Measurements from ENCODE around the gene FSTL5. TPM values are rescaled to one million over a fixed set of nuclear protein-coding genes. Genes with fewer than 3 reads are reported as not detected.

FSTL5 gene
- total and polyA plus RNA-seq, 4 donors: 0.01 to 0.08 TPM; not detected in 2

- no peak for DNase-seq (ENCODE audit: low spot score)
- Histone ChIP-seq H3K4me3 (ENCODE audit: low read depth in 1 of 3, low read length in 3 of 3) (no peak overlapping the region), H3K27me3 (ENCODE audit: control insufficient read depth in 4 of 4, insufficient read depth in 4 of 4, low read length in 3 of 4) (peaks cover 0 to 4% (median 2%) of the 10 kb centered on the region in 4 donors), H3K4me1 (ENCODE audit: control insufficient read depth in 4 of 4, insufficient read depth in 4 of 4, low read length in 3 of 4) (no peaks in the 10 kb centered on the region), H3K9me3 (ENCODE audit: control insufficient read depth in 4 of 4, low read length in 3 of 4) (no peaks in the 10 kb centered on the region), H3K27ac (ENCODE audit: low read depth in 1 of 2, low read length in 2 of 2) (no peak overlapping the region), H3K36me3 (ENCODE audit: control insufficient read depth in 4 of 4, insufficient read depth in 3 of 4, low read depth in 1 of 4, low read length in 3 of 4) (no peaks in the 10 kb centered on the region), H3K9ac (ENCODE audit: low read depth in 1 of 2, low read length in 2 of 2) (no peak overlapping the region)
- TF ChIP-seq RXRA (IDR thresholded peaks at IDR 0.05) (no peak), YY1 (IDR thresholded peaks at IDR 0.05) (no peak)
- WGBS: 63% methylated on average over 3 of the region's 3 CpGs
Observed at GRCh38 chr4:161364681-161365080, 799.1 kb downstream of the FSTL5 start.

GRCh38 chr4:161360982-161361381 is 802.8 kb downstream of the FSTL5 start:
- Histone ChIP-seq H3K9ac (ENCODE audit: low read depth in 1 of 2, low read length in 2 of 2) (no peak overlapping the region), H3K36me3 (ENCODE audit: control insufficient read depth in 4 of 4, insufficient read depth in 3 of 4, low read depth in 1 of 4, low read length in 3 of 4) (no peaks in the 10 kb centered on the region), H3K4me1 (ENCODE audit: control insufficient read depth in 4 of 4, insufficient read depth in 4 of 4, low read length in 3 of 4) (no peaks in the 10 kb centered on the region), H3K27me3 (ENCODE audit: control insufficient read depth in 4 of 4, insufficient read depth in 4 of 4, low read length in 3 of 4) (peaks cover 0 to 4% (median 2%) of the 10 kb centered on the region in 4 donors), H3K9me3 (ENCODE audit: control insufficient read depth in 4 of 4, low read length in 3 of 4) (no peaks in the 10 kb centered on the region), H3K27ac (ENCODE audit: low read depth in 1 of 2, low read length in 2 of 2) (no peak overlapping the region), H3K4me3 (ENCODE audit: low read depth in 1 of 3, low read length in 3 of 3) (no peak overlapping the region)
- TF ChIP-seq MAX (IDR thresholded peaks at IDR 0.05) (no peak), RXRA (IDR thresholded peaks at IDR 0.05) (no peak), NR2F2 (IDR thresholded peaks at IDR 0.05) (no peak), JUND (IDR thresholded peaks at IDR 0.05) (no peak), YY1 (IDR thresholded peaks at IDR 0.05) (no peak), ZBTB33 (IDR thresholded peaks at IDR 0.05) (no peak), SP1 (IDR thresholded peaks at IDR 0.05) (no peak), FOXA1 (IDR thresholded peaks at IDR 0.05) (no peak), REST (IDR thresholded peaks at IDR 0.05) (no peak)
- WGBS: 79% methylated on average over 4 of the region's 4 CpGs
- no peak for DNase-seq (ENCODE audit: low spot score)

- no peak overlapping the region for H3K4me3 ChIP-seq (ENCODE audit: low read depth in 1 of 3, low read length in 3 of 3)
- TF ChIP-seq FOXA2 (IDR thresholded peaks at IDR 0.05): no peak
- TF ChIP-seq FOXA1 (IDR thresholded peaks at IDR 0.05): no peak
- no peak for TF ChIP-seq RXRA (IDR thresholded peaks at IDR 0.05)
- TF ChIP-seq NR2F2 (IDR thresholded peaks at IDR 0.05): no peak
- TF ChIP-seq CTCF (IDR thresholded peaks at IDR 0.05; ENCODE audit: low read depth, low read length, missing input control): no peak
- DNase-seq (ENCODE audit: low spot score): no peak
- H3K4me1 ChIP-seq (ENCODE audit: control insufficient read depth in 4 of 4, insufficient read depth in 4 of 4, low read length in 3 of 4): no peaks in the 10 kb centered on the region
- H3K9ac ChIP-seq (ENCODE audit: low read depth in 1 of 2, low read length in 2 of 2): no peak overlapping the region
- H3K27ac ChIP-seq (ENCODE audit: low read depth in 1 of 2, low read length in 2 of 2): no peak overlapping the region
- no peaks in the 10 kb centered on the region for H3K9me3 ChIP-seq (ENCODE audit: control insufficient read depth in 4 of 4, low read length in 3 of 4)
- no peaks in the 10 kb centered on the region for H3K36me3 ChIP-seq (ENCODE audit: control insufficient read depth in 4 of 4, insufficient read depth in 3 of 4, low read depth in 1 of 4, low read length in 3 of 4)
- 88% methylated on average over 2 of the region's 2 CpGs for WGBS
- peaks cover 0 to 4% (median 2%) of the 10 kb centered on the region in 4 donors for H3K27me3 ChIP-seq (ENCODE audit: control insufficient read depth in 4 of 4, insufficient read depth in 4 of 4, low read length in 3 of 4)
Observed at GRCh38 chr4:161359491-161359890, 804.3 kb downstream of the FSTL5 start.
